ENCODE results near the gene AP2B1. TPM values are rescaled to one million over a fixed set of nuclear protein-coding genes. Genes with fewer than 3 reads are reported as not detected.

The AP2B1 gene
- polyA plus RNA-seq, 1 donor (not counting 4 experiments of a cell fraction or from before 2014, with no cell fraction given) = 189 TPM

- TF ChIP-seq EZH2 (IDR thresholded peaks at IDR 0.05; ENCODE audit: low read length) (no peak), CTCF (optimal IDR thresholded peaks at IDR 0.05 in 1 of 3, IDR thresholded peaks at IDR 0.05 in 1 of 3, conservative IDR thresholded peaks at IDR 0.05 in 1 of 3; ENCODE audit: extremely low read depth in 1 of 3, insufficient read depth in 2 of 3, low read length in 3 of 3) (no peak)
- Histone ChIP-seq H3K27ac (ENCODE audit: control insufficient read depth, insufficient read depth, low read length) (no peak overlapping the region), H3K36me3 (ENCODE audit: control insufficient read depth in 2 of 2, extremely low read depth in 1 of 2, insufficient read depth in 2 of 2, low read length in 2 of 2) (peaks cover 10 to 29% of the 10 kb centered on the region in 2 experiments)
These were observed 140.5 kb downstream of the AP2B1 start for GRCh38 chr17:35727635-35728034.

GRCh38 chr17:35728551-35728950 lies 141.4 kb downstream of the AP2B1 start:
- FAIRE-seq (no peak), DNase-seq (ENCODE audit: low read depth, low spot score) (no peak)
- H3K27me3 ChIP-seq (ENCODE audit: control insufficient read depth, extremely low read depth, insufficient read depth, low read length) = peaks cover 10% of the 10 kb centered on the region
- peaks cover 6% of the 10 kb centered on the region for H3K4me1 ChIP-seq (ENCODE audit: control insufficient read depth, extremely low read depth, insufficient read depth, low read length)
- H3K4me3 ChIP-seq (ENCODE audit: control insufficient read depth in 2 of 3, extremely low read depth in 1 of 3, insufficient read depth in 2 of 3, low read depth in 1 of 3, low read length in 3 of 3) = no peak overlapping the region
- H3K36me3 ChIP-seq (ENCODE audit: control insufficient read depth in 2 of 2, extremely low read depth in 1 of 2, insufficient read depth in 2 of 2, low read length in 2 of 2) = peaks cover 8 to 22% of the 10 kb centered on the region in 2 experiments
- H3K79me2 ChIP-seq (ENCODE audit: control insufficient read depth, insufficient read depth, low read length) = no peaks in the 10 kb centered on the region
- no peaks in the 10 kb centered on the region for H4K20me1 ChIP-seq (ENCODE audit: control insufficient read depth, extremely low read depth, insufficient read depth, low read length)
- dilution Hi-C loops (cut with MboI; ENCODE audit: extremely low pct_ligation_motif_present, low sequenced_read_pairs) = no loop called here
- no peaks in the 10 kb centered on the region for H3K9me1 ChIP-seq (ENCODE audit: control insufficient read depth, extremely low read depth, insufficient read depth, low read length)
- H3K27ac ChIP-seq (ENCODE audit: control insufficient read depth, insufficient read depth, low read length) = no peak overlapping the region
- H3K9ac ChIP-seq (ENCODE audit: control insufficient read depth, extremely low read depth, insufficient read depth, low read length) = no peak overlapping the region
- H2AFZ ChIP-seq (ENCODE audit: control insufficient read depth, low read length) = no peak overlapping the region
- H3K9me3 ChIP-seq (ENCODE audit: control insufficient read depth, low read depth, low read length) = no peaks in the 10 kb centered on the region
- no peak overlapping the region for H3K4me2 ChIP-seq (ENCODE audit: control insufficient read depth, extremely low read depth, insufficient read depth, low read depth, low read length)
- no peak for TF ChIP-seq EZH2 (IDR thresholded peaks at IDR 0.05; ENCODE audit: low read length)
- TF ChIP-seq CTCF (optimal IDR thresholded peaks at IDR 0.05 in 1 of 3, IDR thresholded peaks at IDR 0.05 in 1 of 3, conservative IDR thresholded peaks at IDR 0.05 in 1 of 3; ENCODE audit: extremely low read depth in 1 of 3, insufficient read depth in 2 of 3, low read length in 3 of 3) = no peak

More at GRCh38 chr17:35727635-35728034, 140.5 kb downstream of the AP2B1 start:
- no peak for DNase-seq (ENCODE audit: low read depth, low spot score)
- H3K9me1 ChIP-seq (ENCODE audit: control insufficient read depth, extremely low read depth, insufficient read depth, low read length) = no peaks in the 10 kb centered on the region
- no peak overlapping the region for H3K4me2 ChIP-seq (ENCODE audit: control insufficient read depth, extremely low read depth, insufficient read depth, low read depth, low read length)
- peaks cover 3% of the 10 kb centered on the region for H3K4me1 ChIP-seq (ENCODE audit: control insufficient read depth, extremely low read depth, insufficient read depth, low read length)
- H3K27me3 ChIP-seq (ENCODE audit: control insufficient read depth, extremely low read depth, insufficient read depth, low read length) = peaks cover 7% of the 10 kb centered on the region
- H4K20me1 ChIP-seq (ENCODE audit: control insufficient read depth, extremely low read depth, insufficient read depth, low read length) = no peaks in the 10 kb centered on the region
- H3K4me3 ChIP-seq (ENCODE audit: control insufficient read depth in 2 of 3, extremely low read depth in 1 of 3, insufficient read depth in 2 of 3, low read depth in 1 of 3, low read length in 3 of 3) = no peak overlapping the region
- dilution Hi-C loops (cut with MboI; ENCODE audit: extremely low pct_ligation_motif_present, low sequenced_read_pairs) = no loop called here
- FAIRE-seq = no peak
- H3K9me3 ChIP-seq (ENCODE audit: control insufficient read depth, low read depth, low read length) = no peaks in the 10 kb centered on the region
- no peak overlapping the region for H3K9ac ChIP-seq (ENCODE audit: control insufficient read depth, extremely low read depth, insufficient read depth, low read length)
- no peak overlapping the region for H2AFZ ChIP-seq (ENCODE audit: control insufficient read depth, low read length)
- H3K79me2 ChIP-seq (ENCODE audit: control insufficient read depth, insufficient read depth, low read length) = no peaks in the 10 kb centered on the region
